Sigmoid colon (tissue), 7 donors: Measurements from ENCODE around the gene MPDZ. TPM values are rescaled to one million over a fixed set of nuclear protein-coding genes. Genes with fewer than 3 reads are reported as not detected.

Source experiments
- DNase-seq: peaks from one replicate; pipeline ENCODE4 v3.0.0-alpha.2; 2019
- H3K27ac ChIP-seq, 4 donors: fragments of 200-600 bp; sonication (generic); one replicate each; pipeline ENCODE4 v1.5.1; 2016 to 2019; ENCODE audit warnings: mild to moderate bottlenecking in 1 of 4
- H3K27me3 ChIP-seq, 3 donors: fragments of 200-600 bp; sonication (generic); one replicate each; pipeline ENCODE4 v1.5.1; 2019; ENCODE audit warnings: mild to moderate bottlenecking in 1 of 3
- H3K36me3 ChIP-seq, 4 donors: fragments of 200-600 bp; sonication (generic); one replicate each; pipeline ENCODE4 v1.5.1; 2016 to 2019
- H3K4me1 ChIP-seq, 4 donors: fragments of 200-600 bp; sonication (generic); one replicate each; pipeline ENCODE4 v1.5.1; 2017 to 2019
- H3K4me3 ChIP-seq, 4 donors: fragments of 200-600 bp; sonication (generic); one replicate each; pipeline ENCODE4 v1.5.1; 2017 to 2019; ENCODE audit warnings: mild to moderate bottlenecking in 2 of 4, moderate library complexity in 1 of 4
- H3K9me3 ChIP-seq, 4 donors: fragments of 200-600 bp in 3 of 4; sonication (generic) in 3 of 4; one replicate each; pipeline versions ENCODE4 v1.5.1 to v1.6.1; 2013 to 2019
- EP300 ChIP-seq, 4 donors: sonication (generic); formaldehyde crosslinking; IDR thresholded peaks; one replicate each; pipeline ENCODE4 v1.6.1; 2017; ENCODE audit warnings: antibody characterized with exemption in 4 of 4
- POLR2A ChIP-seq, 2 donors: fragments of 450-650 bp; IDR thresholded peaks; one replicate each; pipeline ENCODE4 v1.6.1; 2016; ENCODE audit warnings: antibody characterized with exemption in 2 of 2, mild to moderate bottlenecking in 2 of 2, moderate library complexity in 2 of 2
- POLR2AphosphoS5 ChIP-seq, 4 donors: sonication (generic); formaldehyde crosslinking; IDR thresholded peaks; one replicate each; pipeline ENCODE4 v1.6.1; 2017; ENCODE audit warnings: antibody characterized with exemption in 4 of 4
- WGBS, 2 donors: extraction: QIAGEN DNeasy Blood & Tissue Kit; methylation state at CpG; one replicate each; pipeline ENCODE4 v1.1.7; 2013; 5-methylcytosine and 5-hydroxymethylcytosine counted together
- intact Hi-C: fragments of 100-400 bp; cut with DNase I; formaldehyde crosslinking; loops from one replicate; pipeline ENCODE4 v1.15.1; 2023
- polyA plus RNA-seq, 3 donors: library from polyadenylated mRNA; stranded (reverse); fragments of 200-250 nt; gene quantifications; one replicate each; pipeline ENCODE4 v1.2.3, GENCODE V29; 2013
- total RNA-seq, 4 donors: library from RNA; depleted of rRNA; stranded (reverse); fragments of >200 nt; gene quantifications; one replicate each; pipeline ENCODE4 v1.1.0, GENCODE V29; 2016
- TF ChIP-seq, protein P1 (sequence below), 4 experiments: fragments of 450-650 bp in 3 of 4; fragments of 200-600 bp in 1 of 4; IDR thresholded peaks; one replicate each; pipeline ENCODE4 v1.5.1; 2016 to 2019; ENCODE audit warnings: antibody characterized with exemption in 4 of 4, mild to moderate bottlenecking in 3 of 4, moderate library complexity in 2 of 4
- donor health status: healthy with polysubstance abuse.
- donor health status: Bipolar disorder and iron deficiency.
- donor health status: healthy.

MPDZ gene
- total and polyA plus RNA-seq, 7 donors, result 3.6 to 72.2 (median 62.8) TPM

DNA sequence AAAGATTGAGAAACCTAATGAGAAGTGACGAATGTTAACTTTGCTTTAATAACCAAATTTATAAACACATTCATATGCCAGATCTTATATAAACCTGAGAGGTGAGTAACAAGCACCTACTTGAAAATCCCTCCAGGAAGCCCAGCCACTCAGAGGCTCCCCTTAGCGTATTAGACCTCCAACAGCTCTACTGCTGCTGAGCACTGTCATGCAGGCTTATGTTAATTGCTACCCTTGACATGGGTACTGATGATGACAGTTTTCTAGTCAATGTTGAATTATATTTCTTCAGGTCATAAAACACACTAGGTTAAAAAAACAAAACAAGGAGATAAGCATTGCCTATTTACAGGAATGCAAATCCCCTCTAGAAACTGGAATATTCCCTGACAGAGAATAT, 161.2 kb downstream of the MPDZ start:
- 82 to 83% methylated on average over 2 of the region's 2 CpGs for WGBS, 2 donors
- Histone ChIP-seq H3K27me3 (no peaks in the 10 kb centered on the region), H3K4me1 (no peaks in the 10 kb centered on the region), H3K36me3 (peaks cover 0 to 57% (median 10%) of the 10 kb centered on the region in 4 donors), H3K4me3 (no peak overlapping the region), H3K9me3 (no peaks in the 10 kb centered on the region), H3K27ac (no peak overlapping the region)
- no peak for TF ChIP-seq POLR2A (IDR thresholded peaks at IDR 0.05)
- TF ChIP-seq, protein P1, sequence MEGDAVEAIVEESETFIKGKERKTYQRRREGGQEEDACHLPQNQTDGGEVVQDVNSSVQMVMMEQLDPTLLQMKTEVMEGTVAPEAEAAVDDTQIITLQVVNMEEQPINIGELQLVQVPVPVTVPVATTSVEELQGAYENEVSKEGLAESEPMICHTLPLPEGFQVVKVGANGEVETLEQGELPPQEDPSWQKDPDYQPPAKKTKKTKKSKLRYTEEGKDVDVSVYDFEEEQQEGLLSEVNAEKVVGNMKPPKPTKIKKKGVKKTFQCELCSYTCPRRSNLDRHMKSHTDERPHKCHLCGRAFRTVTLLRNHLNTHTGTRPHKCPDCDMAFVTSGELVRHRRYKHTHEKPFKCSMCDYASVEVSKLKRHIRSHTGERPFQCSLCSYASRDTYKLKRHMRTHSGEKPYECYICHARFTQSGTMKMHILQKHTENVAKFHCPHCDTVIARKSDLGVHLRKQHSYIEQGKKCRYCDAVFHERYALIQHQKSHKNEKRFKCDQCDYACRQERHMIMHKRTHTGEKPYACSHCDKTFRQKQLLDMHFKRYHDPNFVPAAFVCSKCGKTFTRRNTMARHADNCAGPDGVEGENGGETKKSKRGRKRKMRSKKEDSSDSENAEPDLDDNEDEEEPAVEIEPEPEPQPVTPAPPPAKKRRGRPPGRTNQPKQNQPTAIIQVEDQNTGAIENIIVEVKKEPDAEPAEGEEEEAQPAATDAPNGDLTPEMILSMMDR (IDR thresholded peaks at IDR 0.05), result no peak
- TF ChIP-seq POLR2AphosphoS5 (IDR thresholded peaks at IDR 0.05), result no peak
- TF ChIP-seq EP300 (IDR thresholded peaks at IDR 0.05), result no peak
- no peak for DNase-seq
- intact Hi-C loops, result no loop called here

DNA sequence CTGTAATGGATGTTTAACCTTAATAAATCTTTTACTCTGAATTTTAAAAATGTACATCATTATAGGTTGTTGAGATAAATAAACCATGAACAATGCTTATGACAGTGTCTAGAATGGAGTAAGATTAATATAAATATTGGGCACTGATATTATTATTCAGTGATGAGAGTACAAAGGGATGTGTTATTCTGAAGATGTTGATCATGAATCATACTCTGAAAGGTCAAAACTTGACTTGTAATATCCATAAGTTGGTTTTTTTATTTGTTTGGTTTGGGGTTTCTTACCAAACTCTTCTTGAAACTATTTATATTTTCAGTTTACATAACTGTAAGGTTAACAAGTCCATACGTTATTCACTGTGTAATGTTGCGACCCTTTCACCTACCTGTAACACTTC, 163.2 kb downstream of the MPDZ start:
- H3K27me3 ChIP-seq, result no peaks in the 10 kb centered on the region
- H3K4me3 ChIP-seq, result no peak overlapping the region
- H3K27ac ChIP-seq, result no peak overlapping the region
- DNase-seq, result no peak
- no peaks in the 10 kb centered on the region for H3K9me3 ChIP-seq
- WGBS, 2 donors, result 80 to 87% methylated on average over 2 of the region's 2 CpGs
- H3K36me3 ChIP-seq, result peaks cover 0 to 57% (median 2%) of the 10 kb centered on the region in 4 donors
- intact Hi-C loops, result no loop called here
- TF ChIP-seq, protein P1 (IDR thresholded peaks at IDR 0.05), result no peak
- TF ChIP-seq POLR2AphosphoS5 (IDR thresholded peaks at IDR 0.05), result no peak
- H3K4me1 ChIP-seq, result peaks cover 0 to 3% (median 2%) of the 10 kb centered on the region in 4 donors

DNA sequence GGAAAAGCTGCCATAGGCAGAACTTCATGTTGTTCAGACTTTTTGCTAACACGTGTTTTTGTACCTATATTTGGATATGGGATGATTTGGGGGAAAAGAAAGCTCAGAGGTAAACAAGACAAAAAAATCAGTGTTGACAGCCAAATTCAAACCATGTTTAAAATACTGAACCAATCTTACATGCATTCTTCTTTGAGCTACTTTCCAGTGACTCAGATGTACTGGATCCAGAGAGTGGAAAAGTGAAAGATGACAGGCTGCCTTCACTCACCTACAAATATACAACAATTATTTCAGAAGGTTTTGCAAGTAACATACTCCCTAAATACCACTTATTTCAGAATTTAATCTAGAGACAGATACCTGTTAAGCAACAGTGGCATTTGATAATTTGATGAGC, 165.7 kb downstream of the MPDZ start:
- Histone ChIP-seq H3K36me3 (peaks cover 0 to 52% (median 7%) of the 10 kb centered on the region in 4 donors), H3K9me3 (no peaks in the 10 kb centered on the region), H3K4me3 (no peak overlapping the region), H3K27me3 (no peaks in the 10 kb centered on the region), H3K4me1 (peaks cover 0 to 11% (median 9%) of the 10 kb centered on the region in 4 donors), H3K27ac (peak overlapping the region in 1 of 4 donors; percentile 29)
- intact Hi-C loops, result no loop called here
- WGBS, 2 donors, result 61 to 74% methylated on average over 1 of the region's 1 CpG
- DNase-seq, result no peak
- no peak for TF ChIP-seq POLR2A (IDR thresholded peaks at IDR 0.05)
- TF ChIP-seq, protein P1 (IDR thresholded peaks at IDR 0.05), result no peak
- TF ChIP-seq EP300 (IDR thresholded peaks at IDR 0.05), result no peak
- TF ChIP-seq POLR2AphosphoS5 (IDR thresholded peaks at IDR 0.05), result no peak

DNA sequence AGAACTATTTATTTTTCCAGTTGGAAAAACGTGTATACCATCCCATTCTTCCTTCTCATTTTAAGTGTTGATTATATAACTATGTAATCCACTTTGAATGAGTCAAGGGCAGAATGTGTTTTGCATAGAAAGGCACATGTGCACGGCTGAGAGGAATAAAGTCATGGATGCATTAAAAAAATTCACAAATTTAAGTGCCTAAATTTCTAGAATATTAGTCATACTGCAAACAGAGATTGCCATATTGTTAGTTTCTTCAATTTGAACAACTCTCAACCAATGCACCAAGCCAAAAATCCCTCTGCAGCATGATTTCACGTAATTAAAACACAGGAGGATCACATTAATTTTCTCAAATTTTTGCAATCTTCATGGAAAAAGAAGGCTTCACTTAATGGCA, 166.3 kb downstream of the MPDZ start:
- 50 to 57% methylated on average over 3 of the region's 3 CpGs for WGBS, 2 donors
- intact Hi-C loops, result no loop called here

More for the DNA sequence above, 166.3 kb downstream of the MPDZ start:
- H3K27me3 ChIP-seq, result no peaks in the 10 kb centered on the region
- H3K36me3 ChIP-seq, result peaks cover 0 to 52% (median 8%) of the 10 kb centered on the region in 4 donors
- peak overlapping the region in 1 of 4 donors; percentile 29 for H3K27ac ChIP-seq
- TF ChIP-seq POLR2AphosphoS5 (IDR thresholded peaks at IDR 0.05) (no peak), POLR2A (IDR thresholded peaks at IDR 0.05) (no peak), EP300 (IDR thresholded peaks at IDR 0.05) (no peak)
- TF ChIP-seq, protein P1 (IDR thresholded peaks at IDR 0.05), result no peak
- DNase-seq, result no peak
- H3K4me1 ChIP-seq, result peaks cover 0 to 11% (median 9%) of the 10 kb centered on the region in 4 donors
- no peaks in the 10 kb centered on the region for H3K9me3 ChIP-seq
- H3K4me3 ChIP-seq, result no peak overlapping the region
